H9 (cell line): ENCODE results near the gene PSKH1. TPM values are rescaled to one million over a fixed set of nuclear protein-coding genes. Genes with fewer than 3 reads are reported as not detected.

Experiments used
- DNase-seq: peaks from one replicate; pipeline ENCODE4 v3.0.0-alpha.2; 2017
- H2AFZ ChIP-seq: one replicate; pipeline ENCODE4 v1.6.1; 2013; ENCODE audit warnings: mild to moderate bottlenecking, low read length, control low read depth, moderate library complexity
- H2AK5ac ChIP-seq: 2 replicates; pipeline ENCODE4 v1.6.1; 2013; ENCODE audit warnings: low read length, control low read depth, mixed read lengths; ENCODE audit not compliant: insufficient read length
- H2BK120ac ChIP-seq: one replicate; pipeline ENCODE4 v1.6.1; 2013; ENCODE audit warnings: low read depth, mild to moderate bottlenecking, low read length, control low read depth, inconsistent platforms; ENCODE audit not compliant: poor library complexity, severe bottlenecking
- H2BK12ac ChIP-seq: 2 replicates; pipeline ENCODE4 v1.6.1; 2013; ENCODE audit warnings: low read length, control low read depth, mixed read lengths, low read depth; ENCODE audit not compliant: insufficient read length
- H2BK15ac ChIP-seq: 2 replicates; pipeline ENCODE4 v1.6.1; 2013; ENCODE audit warnings: low read depth, low read length, control low read depth
- H2BK20ac ChIP-seq: one replicate; pipeline ENCODE4 v1.6.1; 2013; ENCODE audit warnings: low read depth, mild to moderate bottlenecking, low read length, control low read depth, inconsistent platforms; ENCODE audit not compliant: poor library complexity, severe bottlenecking
- H2BK5ac ChIP-seq: 2 replicates; pipeline ENCODE4 v1.6.1; 2013; ENCODE audit warnings: low read length, control low read depth, mixed read lengths; ENCODE audit not compliant: insufficient read length
- H3K14ac ChIP-seq: 2 replicates; pipeline ENCODE4 v1.6.1; 2013; ENCODE audit warnings: low read length, control low read depth; ENCODE audit not compliant: insufficient read depth
- H3K18ac ChIP-seq: 2 replicates; pipeline ENCODE4 v1.6.1; 2013; ENCODE audit warnings: low read depth, mild to moderate bottlenecking, mixed read lengths, low read length, control low read depth; ENCODE audit not compliant: insufficient read length
- H3K23ac ChIP-seq: 2 replicates; pipeline ENCODE4 v1.6.1; 2013; ENCODE audit warnings: low read length, control low read depth, mixed read lengths, low read depth; ENCODE audit not compliant: insufficient read length
- H3K23me2 ChIP-seq: 2 replicates; pipeline ENCODE4 v1.6.1; 2013; ENCODE audit warnings: low read depth, mild to moderate bottlenecking, mixed read lengths, low read length, control low read depth; ENCODE audit not compliant: insufficient read length, poor library complexity, severe bottlenecking
- H3K27ac ChIP-seq: 2 replicates; pipeline ENCODE4 v1.5.1; 2013; ENCODE audit warnings: low read length, control low read depth, mixed read lengths, low read depth; ENCODE audit not compliant: insufficient read length
- H3K27me3 ChIP-seq: 2 replicates; pipeline ENCODE4 v1.6.1; 2013; ENCODE audit warnings: low read length, control low read depth, inconsistent platforms; ENCODE audit not compliant: insufficient read depth
- H3K4ac ChIP-seq: 2 replicates; pipeline ENCODE4 v1.6.1; 2013; ENCODE audit warnings: low read depth, mild to moderate bottlenecking, control low read depth, inconsistent platforms, low read length, moderate library complexity
- H3K4me1 ChIP-seq: 2 replicates; pipeline ENCODE4 v1.6.1; 2013; ENCODE audit warnings: low read length, control low read depth, inconsistent platforms; ENCODE audit not compliant: insufficient read depth
- H3K4me2 ChIP-seq: 2 replicates; pipeline ENCODE4 v1.6.1; 2013; ENCODE audit warnings: low read length, control low read depth, mixed read lengths; ENCODE audit not compliant: insufficient read length, insufficient read depth
- H3K56ac ChIP-seq: 2 replicates; pipeline ENCODE4 v1.6.1; 2013; ENCODE audit warnings: low read depth, mild to moderate bottlenecking, mixed read lengths, low read length, control low read depth; ENCODE audit not compliant: insufficient read length
- H3K79me1 ChIP-seq: 2 replicates; pipeline ENCODE4 v1.6.1; 2013; ENCODE audit warnings: low read depth, mild to moderate bottlenecking, moderate library complexity, low read length, control low read depth, inconsistent platforms; ENCODE audit not compliant: insufficient read depth, poor library complexity, severe bottlenecking
- H3K79me2 ChIP-seq: 2 replicates; pipeline ENCODE4 v1.6.1; 2013; ENCODE audit warnings: low read length, control low read depth, inconsistent platforms; ENCODE audit not compliant: insufficient read depth
- H3K9ac ChIP-seq: 2 replicates; pipeline ENCODE4 v1.6.1; 2013; ENCODE audit warnings: low read length, control low read depth, mixed read lengths; ENCODE audit not compliant: insufficient read length; ENCODE audit errors: extremely low read depth
- H3K9me3 ChIP-seq: one replicate; pipeline ENCODE4 v1.6.1; 2013; ENCODE audit warnings: low read depth, low read length, inconsistent platforms; ENCODE audit not compliant: control insufficient read depth
- H3T11ph ChIP-seq: one replicate; pipeline ENCODE4 v1.6.1; 2013; ENCODE audit warnings: mild to moderate bottlenecking, low read length, control low read depth, inconsistent platforms
- H4K20me1 ChIP-seq: one replicate; pipeline ENCODE4 v1.6.1; 2013; ENCODE audit not compliant: control insufficient read depth, insufficient read length, insufficient read depth
- H4K5ac ChIP-seq: 2 replicates; pipeline ENCODE4 v1.6.1; 2013; ENCODE audit warnings: low read depth, mild to moderate bottlenecking, mixed read lengths, low read length, control low read depth; ENCODE audit not compliant: insufficient read length
- H4K8ac ChIP-seq: replicated peaks from 2 replicates; pipeline ENCODE4 v1.6.1; 2013; ENCODE audit warnings: low read length, control low read depth, mixed read lengths, low read depth; ENCODE audit not compliant: insufficient read length
- H4K91ac ChIP-seq: 2 replicates; pipeline ENCODE4 v1.6.1; 2013; ENCODE audit warnings: low read depth, mild to moderate bottlenecking, moderate library complexity, mixed read lengths, low read length, control low read depth; ENCODE audit not compliant: insufficient read length
- H3K27ac Mint-ChIP-seq, 3 experiments: 2 replicates in 2 of 3; 3 replicates in 1 of 3; pipeline ENCODE4 v1.8.0; 2020 to 2021; ENCODE audit warnings: mixed read lengths in 3 of 3, mild to moderate bottlenecking in 1 of 3, moderate library complexity in 1 of 3
- H3K27me3 Mint-ChIP-seq: 2 replicates; pipeline ENCODE4 v1.8.0; 2021; ENCODE audit warnings: low read depth, mild to moderate bottlenecking, moderate library complexity, mixed read lengths
- H3K36me3 Mint-ChIP-seq, 3 experiments: 2 replicates in 2 of 3; 3 replicates in 1 of 3; pipeline ENCODE4 v1.8.0; 2020 to 2021; ENCODE audit warnings: low read depth in 3 of 3, mixed read lengths in 3 of 3; ENCODE audit not compliant: insufficient read depth in 1 of 3
- H3K4me1 Mint-ChIP-seq, 2 experiments: 2 replicates each; pipeline ENCODE4 v1.8.0; 2020; ENCODE audit warnings: mixed read lengths in 2 of 2
- H3K4me3 Mint-ChIP-seq, 2 experiments: 2 replicates in 1 of 2; 3 replicates in 1 of 2; pipeline ENCODE4 v1.8.0; 2020 to 2021; ENCODE audit warnings: mild to moderate bottlenecking in 2 of 2, mixed read lengths in 2 of 2, moderate library complexity in 1 of 2
- H3K9me3 Mint-ChIP-seq, 2 experiments: 2 replicates in 1 of 2; 3 replicates in 1 of 2; pipeline ENCODE4 v1.8.0; 2020; ENCODE audit warnings: mild to moderate bottlenecking in 2 of 2, mixed read lengths in 2 of 2, moderate library complexity in 1 of 2
- CTCF ChIP-seq: fragments of 200-600 bp; sonication (generic); conservative IDR thresholded peaks from 3 replicates; pipeline ENCODE4 v1.8.0; 2021; ENCODE audit warnings: antibody characterized with exemption, mild to moderate bottlenecking
- WGBS: extraction: QIAGEN DNeasy Blood & Tissue Kit; methylation state at CpG from one replicate; pipeline ENCODE4 v1.1.7; 2013; ENCODE audit warnings: missing lambda C conversion rate, low lambda C conversion rate, mixed read lengths; ENCODE audit not compliant: insufficient read length; ENCODE audit errors: extremely low coverage; 5-methylcytosine and 5-hydroxymethylcytosine counted together
- total RNA-seq: library from RNA; stranded (reverse); gene quantifications from 2 replicates; pipeline ENCODE4 v1.2.1, GENCODE V29; 2021

The PSKH1 gene
- total RNA-seq, 1 experiment from 2014 or later, result 29.1 TPM

- Histone ChIP-seq H4K91ac (no peak overlapping the region), H2BK12ac (no peak overlapping the region), H3K14ac (no peak overlapping the region), H3K9me3 (no peaks in the 10 kb centered on the region), H2BK5ac (no peak overlapping the region), H4K8ac (no peak overlapping the region), H2BK120ac (no peak overlapping the region), H3K4me1 (no peaks in the 10 kb centered on the region), H3K4ac (no peak overlapping the region), H3K79me2 (no peaks in the 10 kb centered on the region), H3K23me2 (no peaks in the 10 kb centered on the region), H4K5ac (no peak overlapping the region), H3K79me1 (no peaks in the 10 kb centered on the region), H3K9ac (no peak overlapping the region), H2BK15ac (no peak overlapping the region), H3K4me2 (no peak overlapping the region), H2AK5ac (no peak overlapping the region), H2AFZ (no peak overlapping the region), H3K27ac (no peak overlapping the region), H3K23ac (no peak overlapping the region), H2BK20ac (no peak overlapping the region), H3K56ac (no peak overlapping the region), H3K18ac (no peak overlapping the region), H3T11ph (no peak overlapping the region), H3K27me3 (no peaks in the 10 kb centered on the region), H4K20me1 (no peaks in the 10 kb centered on the region)
- Mint-ChIP-seq H3K27me3 (no peaks in the 10 kb centered on the region), H3K4me1 (no peaks in the 10 kb centered on the region), H3K27ac (no peak overlapping the region), H3K4me3 (no peak overlapping the region), H3K9me3 (no peaks in the 10 kb centered on the region), H3K36me3 (peaks cover 9 to 69% (median 45%) of the 10 kb centered on the region in 3 experiments; a peak in 6 of 7 replicates)
- DNase-seq, result no peak
- WGBS, result no CpG with 5 or more reads among the region's 12 CpGs
- TF ChIP-seq CTCF, result no peak
Observed at GRCh38 chr16:67951485-67951884, 58.4 kb downstream of the PSKH1 start.
